Endothelial cell of umbilical vein (primary cell): ENCODE measurements around the gene DUSP2. TPM values are rescaled to one million over a fixed set of nuclear protein-coding genes. Genes with fewer than 3 reads are reported as not detected.
A peak's percentile ranks its signal among the peaks of the same experiment; 100 is the strongest.

ENCODE experiments used
- BruUV-seq: library from RNA; stranded (reverse); fragments of 400-500 nt; replicated peaks from 2 replicates; lab custom pipeline; 2021; lab: Mats Ljungman, UMichigan
- CTCF ChIA-PET: fragments of 300-600, 350-600 bp; sonication (Branson Sonifier 250); formaldehyde crosslinking; loops from one replicate; lab custom pipeline; 2021; ENCODE audit warnings: antibody characterized with exemption, inconsistent platforms; lab: Charles Lee
- POLR2A ChIA-PET: fragments of 300-600, 350-600 bp; sonication (Branson Sonifier 250); formaldehyde crosslinking; loops from one replicate; lab custom pipeline; 2021; ENCODE audit warnings: antibody characterized with exemption, inconsistent platforms; lab: Charles Lee
- DNase-seq: peaks from one replicate; pipeline ENCODE4 v3.0.0-alpha.2; 2011; ENCODE audit warnings: low read depth, low spot score
- FAIRE-seq: peaks from 2 replicates; lab custom pipeline; 2011; peaks lifted over from hg19 to GRCh38; lab: Jason Lieb, UNC
- H2AFZ ChIP-seq: 2 replicates; pipeline ENCODE4 v1.6.0; 2012; ENCODE audit warnings: low read depth, low read length, control low read depth, inconsistent platforms
- H3K27ac ChIP-seq: 2 replicates; pipeline ENCODE4 v1.5.1; 2011; ENCODE audit warnings: low read depth, mild to moderate bottlenecking, control low read depth, low read length, moderate library complexity; ENCODE audit not compliant: insufficient read depth
- H3K27me3 ChIP-seq, 2 experiments: 2 replicates each; pipeline versions ENCODE4 v1.6.0 to v1.6.1; 2011; ENCODE audit warnings: low read length in 2 of 2, mixed read lengths in 1 of 2; ENCODE audit not compliant: control insufficient read depth in 2 of 2, insufficient read depth in 2 of 2
- H3K36me3 ChIP-seq, 2 experiments: 2 replicates in 1 of 2; 3 replicates in 1 of 2; pipeline ENCODE4 v1.5.1; 2011; ENCODE audit warnings: low read length in 2 of 2, mild to moderate bottlenecking in 1 of 2, moderate library complexity in 1 of 2; ENCODE audit not compliant: control insufficient read depth in 2 of 2, insufficient read depth in 2 of 2; ENCODE audit errors: extremely low read depth in 1 of 2
- H3K4me1 ChIP-seq: 3 replicates; pipeline ENCODE4 v1.5.1; 2011; ENCODE audit warnings: mild to moderate bottlenecking, low read length; ENCODE audit not compliant: control insufficient read depth, insufficient read depth; ENCODE audit errors: extremely low read depth
- H3K4me2 ChIP-seq: 2 replicates; pipeline ENCODE4 v1.6.1; 2011; ENCODE audit warnings: low read length, control low read depth, mixed read lengths; ENCODE audit not compliant: insufficient read depth
- H3K4me3 ChIP-seq, 3 experiments: fragments of 200-600 bp in 1 of 3; sonication (generic), shearing (Covaris generic) in 1 of 3; replicated peaks in 1 of 3; 2 replicates each; pipeline ENCODE4 v1.5.1; 2011 to 2016; ENCODE audit warnings: control low read depth in 3 of 3, low read length in 3 of 3, mild to moderate bottlenecking in 2 of 3, inconsistent platforms in 1 of 3, low read depth in 1 of 3, moderate library complexity in 1 of 3; ENCODE audit not compliant: insufficient read depth in 1 of 3
- H3K79me2 ChIP-seq: 2 replicates; pipeline ENCODE4 v1.6.0; 2012; ENCODE audit warnings: low read length, inconsistent platforms; ENCODE audit not compliant: control insufficient read depth, insufficient read depth
- H3K9ac ChIP-seq: replicated peaks from 2 replicates; pipeline ENCODE3; 2011; ENCODE audit warnings: low read length, control low read depth; ENCODE audit not compliant: insufficient read depth; ENCODE audit errors: extremely low read depth
- H3K9me1 ChIP-seq: replicated peaks from 3 replicates; pipeline ENCODE4 v1.6.0; 2011; ENCODE audit warnings: mild to moderate bottlenecking, low read length; ENCODE audit not compliant: control insufficient read depth, insufficient read depth; ENCODE audit errors: extremely low read depth
- H3K9me3 ChIP-seq: replicated peaks from 2 replicates; pipeline ENCODE4 v1.5.1; 2012; ENCODE audit warnings: low read length, inconsistent platforms; ENCODE audit not compliant: control insufficient read depth, insufficient read depth
- H4K20me1 ChIP-seq: replicated peaks from 2 replicates; pipeline ENCODE3; 2011; ENCODE audit warnings: mild to moderate bottlenecking, low read length; ENCODE audit not compliant: control insufficient read depth, insufficient read depth; ENCODE audit errors: extremely low read depth
- EZH2 ChIP-seq: IDR thresholded peaks from 2 replicates; pipeline ENCODE4 v1.6.1; 2012; ENCODE audit warnings: borderline replicate concordance, low read depth, mild to moderate bottlenecking, moderate library complexity, low read length, inconsistent platforms; ENCODE audit not compliant: severe bottlenecking
- FOS ChIP-seq: IDR thresholded peaks from 2 replicates; pipeline ENCODE4 v1.6.1; 2011; ENCODE audit warnings: mild to moderate bottlenecking, low read length, moderate library complexity, borderline replicate concordance; ENCODE audit not compliant: insufficient read depth
- dilution Hi-C: fragments of 300-500 bp; cut with MboI; formaldehyde crosslinking; loops from one replicate; pipeline ENCODE4 v1.15.0; 2019; ENCODE audit warnings: low sequenced_read_pairs; ENCODE audit not compliant: extremely low pct_ligation_motif_present
- intact Hi-C: fragments of 100-400 bp; cut with micrococcal nuclease; formaldehyde crosslinking; loops from one replicate; pipeline ENCODE4 v1.10.0; 2022
- polyA plus RNA-seq, 4 experiments: library from polyadenylated mRNA; depleted of rRNA in 3 of 4; stranded (reverse) in 3 of 4; unstranded in 1 of 4; fragments of >200 nt; gene quantifications; 2 replicates each; pipeline versions ENCODE4 v1.2.1 to v1.2.3, GENCODE V29; 2011 to 2012; ENCODE audit warnings: missing spikeins in 1 of 4
- total RNA-seq: library from RNA; stranded (reverse); gene quantifications from 2 replicates; pipeline ENCODE4 v1.2.3, GENCODE V29; 2021
- TF ChIP-seq, protein P1 (sequence below), 2 donors: IDR thresholded peaks; 1 replicate in 1 of 2; 2 replicates in 1 of 2; pipeline ENCODE4 v1.5.1; 2011; ENCODE audit warnings: low read length in 2 of 2, mild to moderate bottlenecking in 2 of 2, moderate library complexity in 2 of 2, control low read depth in 1 of 2, inconsistent platforms in 1 of 2, low read depth in 1 of 2; ENCODE audit not compliant: insufficient read depth in 1 of 2; ENCODE audit errors: extremely low read depth in 1 of 2

The DUSP2 gene
- total and polyA plus RNA-seq, 2 donors (not counting 3 experiments of a cell fraction or from before 2014, with no cell fraction given): 0.33 TPM

- dilution Hi-C loops (no loop called here), intact Hi-C loops (loop anchor here (2.0 kb wide), 1 partner anchor 58 kb away; no protein-coding TSS in a partner anchor)
Measured at GRCh38 chr2:96116424-96116878, 28.8 kb downstream of the DUSP2 start, which contains the start of gene ADRA2B. TSS of gene ADRA2B (minus strand) at chr2:96116571. CDS start at chr2:96116149, 422 bp downstream.

More at GRCh38 chr2:96116424-96116878, 28.8 kb downstream of the DUSP2 start, which contains the start of gene ADRA2B:
- Histone ChIP-seq H3K4me2 (peak within 1 kb of the TSS; percentile 46), H3K79me2 (no peaks in the 10 kb centered on the region), H2AFZ (peak within 1 kb of the TSS; percentile 25), H4K20me1 (no peaks in the 10 kb centered on the region), H3K36me3 (no peaks in the 10 kb centered on the region), H3K4me1 (no peaks in the 10 kb centered on the region), H3K27ac (no peak within 1 kb of the TSS), H3K27me3 (peaks cover 7% of the 10 kb centered on the region in 2 experiments), H3K9ac (no peak within 1 kb of the TSS), H3K9me3 (no peaks in the 10 kb centered on the region), H3K4me3 (peak within 1 kb of the TSS in 1 of 3 experiments; percentile 12), H3K9me1 (no peaks in the 10 kb centered on the region)
- TF ChIP-seq EZH2 (peak; percentile 95), FOS (no peak)
- TF ChIP-seq, protein P1, sequence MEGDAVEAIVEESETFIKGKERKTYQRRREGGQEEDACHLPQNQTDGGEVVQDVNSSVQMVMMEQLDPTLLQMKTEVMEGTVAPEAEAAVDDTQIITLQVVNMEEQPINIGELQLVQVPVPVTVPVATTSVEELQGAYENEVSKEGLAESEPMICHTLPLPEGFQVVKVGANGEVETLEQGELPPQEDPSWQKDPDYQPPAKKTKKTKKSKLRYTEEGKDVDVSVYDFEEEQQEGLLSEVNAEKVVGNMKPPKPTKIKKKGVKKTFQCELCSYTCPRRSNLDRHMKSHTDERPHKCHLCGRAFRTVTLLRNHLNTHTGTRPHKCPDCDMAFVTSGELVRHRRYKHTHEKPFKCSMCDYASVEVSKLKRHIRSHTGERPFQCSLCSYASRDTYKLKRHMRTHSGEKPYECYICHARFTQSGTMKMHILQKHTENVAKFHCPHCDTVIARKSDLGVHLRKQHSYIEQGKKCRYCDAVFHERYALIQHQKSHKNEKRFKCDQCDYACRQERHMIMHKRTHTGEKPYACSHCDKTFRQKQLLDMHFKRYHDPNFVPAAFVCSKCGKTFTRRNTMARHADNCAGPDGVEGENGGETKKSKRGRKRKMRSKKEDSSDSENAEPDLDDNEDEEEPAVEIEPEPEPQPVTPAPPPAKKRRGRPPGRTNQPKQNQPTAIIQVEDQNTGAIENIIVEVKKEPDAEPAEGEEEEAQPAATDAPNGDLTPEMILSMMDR (IDR thresholded peaks at IDR 0.05; ENCODE audit: extremely low read depth in 1 of 2, insufficient read depth in 1 of 2, low read depth in 1 of 2, low read length in 2 of 2): no peak
- peak; percentile 19 for DNase-seq
- BruUV-seq: no TSS peak
- no peak for FAIRE-seq
- POLR2A ChIA-PET: interaction anchor here (1.6 kb wide), 1 partner anchor 124 kb away, joined by 6 read pairs; no protein-coding TSS in a partner anchor
- CTCF ChIA-PET: interaction anchor here (0.6 to 3.4 kb wide), 37 partner anchors 9 to 771 kb away, joined by 3 to 47 read pairs (median 4); partner anchors contain the start of gene ANKRD36C
